ENCODE results near the gene CDH2. TPM values are rescaled to one million over a fixed set of nuclear protein-coding genes. Genes with fewer than 3 reads are reported as not detected.

Gene CDH2
- total RNA-seq, 1 experiment from 2014 or later: 43.7 TPM

GRCh38 chr18:28088477-28088876 lies 88.5 kb downstream of the CDH2 start:
- no peak for DNase-seq (ENCODE audit: low read depth)

DNA sequence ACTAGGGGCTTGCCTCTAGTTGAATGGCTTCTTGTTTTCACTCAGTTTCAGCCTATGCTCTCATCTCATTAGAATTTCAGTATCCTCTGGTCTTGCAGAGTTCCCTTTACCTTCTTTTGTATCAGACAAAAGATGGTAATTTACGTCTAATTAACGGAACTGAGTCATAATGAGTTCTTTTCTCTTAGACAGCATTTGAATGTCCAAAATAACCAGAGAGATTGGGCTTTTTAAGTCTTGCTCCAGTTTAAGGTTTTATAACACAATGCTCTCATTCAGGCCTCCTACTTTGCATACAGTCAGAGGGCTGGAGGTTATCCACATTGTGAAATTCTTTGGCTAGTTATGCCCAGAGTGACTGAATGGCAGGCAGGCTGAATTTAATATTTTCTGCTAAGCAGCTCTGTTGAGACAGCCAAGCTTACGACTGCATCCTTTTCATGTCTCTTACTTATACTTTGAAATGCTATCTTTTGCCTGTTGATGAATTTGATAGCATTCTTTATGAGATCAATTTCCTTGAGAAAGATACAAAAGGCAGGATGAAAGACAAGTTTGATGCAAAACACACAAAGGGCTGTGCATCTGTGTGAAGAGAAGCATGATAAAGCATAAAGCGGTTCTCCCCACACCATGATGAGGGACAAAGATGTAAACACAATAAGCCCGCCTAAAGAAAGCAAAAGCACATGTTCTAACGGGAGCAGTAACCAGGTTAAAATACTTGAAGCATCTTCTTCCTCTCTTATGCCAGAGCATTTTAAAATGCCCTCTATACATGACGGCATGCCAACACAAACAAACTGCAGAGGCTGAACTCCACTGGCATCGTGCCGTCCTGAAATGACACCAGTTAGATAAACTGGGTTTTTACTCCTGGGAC lies 90.0 kb downstream of the CDH2 start:
- peak; percentile 71 for DNase-seq (ENCODE audit: low read depth)

- no peak for DNase-seq (ENCODE audit: low read depth)
Observed at GRCh38 chr18:28081516-28081915, 95.4 kb downstream of the CDH2 start.

DNA sequence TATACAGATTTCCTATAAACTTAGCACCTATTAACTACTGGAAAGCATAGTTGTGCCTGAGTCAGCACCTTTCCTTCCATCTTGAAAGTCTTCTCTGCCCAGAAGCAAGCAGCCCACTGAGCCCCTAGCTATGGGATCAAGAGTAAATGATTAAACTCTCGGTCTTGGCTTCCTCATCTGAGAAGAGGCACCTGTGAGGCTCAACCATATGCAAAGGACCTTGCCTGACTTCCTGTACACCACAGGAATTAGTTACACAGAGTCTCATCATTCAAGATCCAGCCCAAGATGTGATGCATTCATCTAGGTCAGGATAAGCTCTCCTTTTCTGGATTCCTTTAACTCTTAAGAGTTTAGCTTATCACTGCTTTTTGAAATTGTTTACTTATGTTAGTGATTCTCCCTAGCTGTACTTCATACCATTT lies 96.0 kb downstream of the CDH2 start:
- DNase-seq (ENCODE audit: low read depth): no peak

- no peak for DNase-seq (ENCODE audit: low read depth)
Observed at GRCh38 chr18:28079883-28080282, 97.0 kb downstream of the CDH2 start.

DNA sequence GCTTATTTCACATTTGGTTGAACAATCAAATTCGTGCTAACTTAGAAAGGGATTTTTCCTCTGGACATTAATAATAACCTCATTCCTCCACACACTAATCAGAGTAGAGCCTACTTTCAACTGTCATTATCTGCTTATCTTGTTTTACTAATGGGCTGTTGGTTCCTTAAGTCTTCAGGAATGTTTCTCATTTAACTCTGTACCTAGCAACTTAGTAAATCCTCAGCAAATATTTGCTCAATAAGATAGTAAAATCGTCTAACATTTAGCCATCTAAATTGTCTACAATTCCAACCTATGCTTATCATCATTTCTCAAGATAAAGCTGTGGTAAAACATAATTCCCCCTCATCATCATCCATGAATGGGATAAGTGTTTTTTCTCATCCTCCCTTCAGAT lies 98.1 kb downstream of the CDH2 start:
- DNase-seq (ENCODE audit: low read depth): no peak

GRCh38 chr18:28078298-28078697 lies 98.6 kb downstream of the CDH2 start:
- DNase-seq (ENCODE audit: low read depth): peak; percentile 48

- peak; percentile 60 for DNase-seq (ENCODE audit: low read depth)
Observed at GRCh38 chr18:28075501-28075900, 101.4 kb downstream of the CDH2 start.

GRCh38 chr18:28074076-28074475 lies 102.9 kb downstream of the CDH2 start:
- no peak for DNase-seq (ENCODE audit: low read depth)

DNA sequence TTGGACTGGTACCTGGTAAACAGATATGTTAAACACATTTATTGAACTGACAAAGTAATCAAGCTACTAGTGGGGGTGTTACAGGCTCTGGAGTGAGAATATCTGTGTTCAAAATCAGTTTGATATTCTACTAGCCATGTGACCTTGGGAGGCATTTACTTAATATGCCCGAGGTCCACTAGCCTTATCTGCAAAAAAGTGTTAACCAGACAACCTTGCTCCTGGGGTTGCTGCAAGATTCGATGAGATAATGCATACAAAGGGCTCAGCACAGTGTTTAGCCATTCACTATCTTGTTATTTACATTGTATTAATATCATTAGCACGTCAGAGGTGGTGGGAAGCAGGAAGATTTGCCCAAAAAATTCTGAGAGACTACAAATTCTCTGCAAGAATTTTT lies 103.3 kb downstream of the CDH2 start:
- no peak for DNase-seq (ENCODE audit: low read depth)

DNA sequence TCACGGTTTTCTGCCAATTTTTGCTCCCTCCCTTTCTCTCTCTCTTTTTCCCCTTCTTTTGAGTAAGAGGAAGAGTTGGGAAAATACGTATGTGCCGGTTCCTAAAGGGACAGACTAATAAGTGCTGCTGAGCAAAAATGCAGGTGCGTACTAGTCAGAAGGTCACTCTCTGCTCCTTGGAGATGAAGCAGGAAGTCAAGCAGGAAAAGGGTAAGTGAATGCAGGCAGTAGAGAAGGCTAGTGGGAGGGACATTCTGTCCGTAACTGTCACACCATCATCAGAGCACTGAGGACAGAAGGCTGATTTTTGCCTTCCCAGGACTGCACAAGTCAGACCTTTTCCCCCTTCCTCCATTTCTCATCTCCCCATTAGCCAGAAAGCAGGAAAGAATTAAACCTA lies 105.7 kb downstream of the CDH2 start:
- DNase-seq (ENCODE audit: low read depth): no peak

GRCh38 chr18:28068207-28068606 lies 108.7 kb downstream of the CDH2 start:
- DNase-seq (ENCODE audit: low read depth): no peak

- no peak for DNase-seq (ENCODE audit: low read depth)
Observed at GRCh38 chr18:28067346-28067745, 109.6 kb downstream of the CDH2 start.

GRCh38 chr18:28065793-28066186 lies 111.1 kb downstream of the CDH2 start:
- no peak for DNase-seq (ENCODE audit: low read depth)

DNA sequence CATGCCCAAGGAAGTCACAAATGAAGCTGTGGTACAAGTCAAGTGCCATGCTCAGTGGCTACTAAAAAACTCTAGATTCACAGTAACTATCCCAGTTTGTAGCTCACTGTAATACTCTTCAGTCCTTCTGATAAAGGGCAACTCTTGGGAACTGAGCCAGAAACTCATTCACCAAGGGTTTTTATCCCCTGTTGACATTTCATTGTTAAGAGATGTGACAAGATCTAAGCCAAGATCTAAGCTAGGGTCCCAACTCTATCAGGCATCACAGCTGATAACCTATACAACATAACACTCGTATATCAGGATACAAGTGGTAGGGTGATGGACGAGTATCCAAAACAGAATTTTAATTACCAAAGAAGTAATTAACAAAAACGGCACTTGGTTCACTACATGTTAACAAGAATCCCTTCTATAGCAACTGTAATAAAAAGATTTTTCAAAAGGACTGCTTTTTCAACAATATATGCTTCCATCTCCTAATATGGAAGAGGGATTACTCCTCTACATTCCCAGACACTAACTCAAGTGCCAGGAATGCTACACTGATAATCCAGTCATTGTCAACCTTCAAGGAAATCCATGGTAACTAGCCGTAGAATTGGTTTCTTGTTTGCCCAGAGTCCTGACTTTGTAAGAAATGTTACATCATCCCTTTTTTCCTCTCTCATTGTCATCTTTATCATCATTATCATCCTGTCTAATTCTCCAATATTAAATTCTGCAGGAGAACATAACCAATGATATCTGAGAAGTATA lies 111.7 kb downstream of the CDH2 start:
- peak; percentile 83 for DNase-seq (ENCODE audit: low read depth)

DNA sequence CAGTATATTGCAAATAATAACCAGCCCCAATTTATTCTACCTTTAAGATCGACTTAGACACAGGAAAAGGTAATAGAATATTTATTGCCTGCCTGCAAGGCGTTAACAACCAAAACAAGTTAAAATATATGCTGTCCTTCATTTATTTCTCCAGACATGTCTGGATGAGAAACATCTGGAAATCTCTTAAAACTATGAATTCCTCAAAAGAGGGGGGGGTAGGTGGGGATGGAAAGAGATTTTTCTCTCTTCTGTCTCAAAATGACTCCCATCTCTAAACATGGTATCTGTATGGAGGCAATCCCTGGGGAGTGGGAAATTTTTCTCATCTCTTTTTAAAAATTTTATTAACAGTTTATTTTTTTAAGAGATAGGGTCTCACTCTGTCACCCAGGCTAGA lies 113.0 kb downstream of the CDH2 start:
- no peak for DNase-seq (ENCODE audit: low read depth)

GRCh38 chr18:28063271-28063761 lies 113.6 kb downstream of the CDH2 start:
- DNase-seq (ENCODE audit: low read depth): peak; percentile 35

GRCh38 chr18:28062443-28062842 lies 114.5 kb downstream of the CDH2 start:
- DNase-seq (ENCODE audit: low read depth): no peak

DNA sequence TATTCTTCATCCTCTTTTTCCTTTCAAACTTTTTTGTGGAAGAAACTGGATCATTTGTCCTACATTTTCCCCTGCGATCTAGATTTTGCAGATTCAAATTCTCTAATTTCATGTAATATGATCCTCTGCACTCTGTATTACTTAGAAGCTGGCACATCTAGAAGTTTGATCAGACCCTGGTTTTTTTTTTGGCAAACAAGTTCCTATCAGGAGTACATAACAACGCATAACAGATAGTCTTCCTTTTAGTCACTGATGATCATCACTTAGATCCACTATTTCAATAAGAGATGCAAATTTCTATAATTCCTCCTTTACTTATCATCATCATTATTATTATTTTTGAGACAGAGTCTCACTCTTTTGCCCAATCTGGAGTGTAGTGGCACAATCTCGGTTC lies 117.1 kb downstream of the CDH2 start:
- DNase-seq (ENCODE audit: low read depth): no peak

DNA sequence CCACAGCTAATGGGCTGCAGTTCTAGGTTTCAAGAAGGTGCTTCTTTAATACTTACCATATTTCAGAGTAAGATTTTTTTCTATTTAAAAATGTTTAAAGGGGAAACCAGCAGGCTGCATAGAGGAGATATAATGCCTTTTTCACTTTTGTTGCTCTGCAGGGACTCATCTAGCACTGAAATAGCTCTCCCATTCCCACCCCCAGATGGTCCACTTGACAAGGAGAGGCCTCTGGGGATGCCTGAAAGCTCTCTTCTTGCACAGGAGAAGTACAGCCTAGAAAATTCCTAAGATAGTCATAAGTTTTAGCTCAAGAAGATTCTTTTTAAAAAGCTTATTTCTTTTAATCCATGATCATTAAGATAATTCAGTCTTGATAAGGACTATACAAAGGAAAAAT lies 126.4 kb downstream of the CDH2 start:
- no peak for DNase-seq (ENCODE audit: low read depth)

DNA sequence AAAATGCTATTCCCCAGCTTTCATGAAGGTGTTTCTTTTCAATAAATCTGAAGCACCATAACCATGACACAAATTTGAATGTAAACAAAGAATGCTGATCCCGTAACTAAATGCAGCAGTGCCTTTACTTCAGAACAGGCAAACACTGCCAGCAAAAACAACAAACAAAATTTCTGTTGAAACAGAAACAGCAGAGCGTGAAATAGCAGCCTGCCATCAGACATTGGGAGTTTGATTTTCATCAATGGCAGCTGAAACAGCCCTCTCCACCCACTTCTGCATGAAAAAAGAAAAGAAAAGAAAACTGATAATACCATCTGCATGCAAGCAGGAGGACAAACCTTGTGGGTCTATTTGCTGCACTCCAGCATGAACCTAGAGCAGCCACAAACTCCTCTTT lies 128.3 kb downstream of the CDH2 start:
- DNase-seq (ENCODE audit: low read depth): no peak

GRCh38 chr18:28045880-28046279 lies 131.1 kb downstream of the CDH2 start:
- DNase-seq (ENCODE audit: low read depth): peak; percentile 27

Data from RPMI7951 (cell line).